Kidney (tissue), 14 donors: Measurements from ENCODE around the gene BTF3L4. TPM values are rescaled to one million over a fixed set of nuclear protein-coding genes. Genes with fewer than 3 reads are reported as not detected.
"Not testable (repeated sequence)": the region's sequence is repeated elsewhere in the genome, so short reads cannot be mapped to it uniquely, and the experiment has no call there.

ENCODE experiments used
- DNase-seq, 5 donors: peaks; one replicate each; pipeline ENCODE4 v3.0.0-alpha.2; 2013 to 2020
- FAIRE-seq: peaks from 2 replicates; lab custom pipeline; 2012; peaks lifted over from hg19 to GRCh38; lab: Jason Lieb, UNC
- H3K27ac ChIP-seq, 2 donors: one replicate each; pipeline ENCODE4 v1.7.0; 2013; ENCODE audit warnings: low read depth in 2 of 2, low read length in 2 of 2, inconsistent platforms in 1 of 2
- H3K27me3 ChIP-seq: one replicate; pipeline ENCODE4 v1.7.1; 2013; ENCODE audit warnings: low read length, inconsistent platforms; ENCODE audit not compliant: control insufficient read depth, insufficient read depth
- H3K36me3 ChIP-seq, 3 donors: one replicate each; pipeline versions ENCODE4 v1.7.0 to v1.7.1; 2013; ENCODE audit warnings: low read length in 3 of 3, control low read depth in 1 of 3, inconsistent platforms in 1 of 3; ENCODE audit not compliant: insufficient read depth in 3 of 3, control insufficient read depth in 2 of 3
- H3K4me1 ChIP-seq, 3 donors: one replicate each; pipeline versions ENCODE4 v1.7.0 to v1.7.1; 2013; ENCODE audit warnings: low read length in 3 of 3, inconsistent platforms in 1 of 3, low read depth in 1 of 3; ENCODE audit not compliant: control insufficient read depth in 2 of 3, insufficient read depth in 2 of 3
- H3K4me3 ChIP-seq, 3 donors: one replicate each; pipeline versions ENCODE4 v1.7.0 to v1.8.1; 2013; ENCODE audit warnings: low read length in 3 of 3, control low read depth in 1 of 3, inconsistent platforms in 1 of 3
- H3K9ac ChIP-seq, 3 donors: one replicate each; pipeline versions ENCODE4 v1.7.0 to v1.7.1; 2013; ENCODE audit warnings: low read length in 3 of 3, control low read depth in 1 of 3, inconsistent platforms in 1 of 3
- H3K9me3 ChIP-seq, 3 donors: one replicate each; pipeline versions ENCODE4 v1.7.0 to v1.7.1; 2013; ENCODE audit warnings: low read length in 3 of 3, control low read depth in 1 of 3, inconsistent platforms in 1 of 3; ENCODE audit not compliant: control insufficient read depth in 2 of 3, insufficient read depth in 1 of 3
- CTCF ChIP-seq: IDR thresholded peaks from 3 replicates; pipeline ENCODE4 v1.5.1; 2012; ENCODE audit warnings: mild to moderate bottlenecking, moderate library complexity, borderline replicate concordance; ENCODE audit not compliant: insufficient read depth; ENCODE audit errors: extremely low read depth
- intact Hi-C: fragments of 100-400 bp; cut with DNase I; formaldehyde crosslinking; loops from one replicate; pipeline ENCODE4 v1.11.1; 2022
- polyA plus RNA-seq: library from polyadenylated mRNA; stranded (reverse); fragments of 350-450 nt; fragmentation: Illumina TruSeq; extraction: RNeasy Lipid Tissue Mini Kit (QIAGEN cat#74804); gene quantifications from one replicate; pipeline ENCODE4 v1.2.3, GENCODE V29; 2014; ENCODE audit warnings: low read depth, low replicate concordance; ENCODE audit not compliant: insufficient read depth
- total RNA-seq: library from RNA; stranded (reverse); fragmentation: NEBNext Ultra II Directional; extraction: Animal tissue kit (Norgen Biotek cat#: 25700); gene quantifications from one replicate; pipeline ENCODE4 v1.2.1, GENCODE V29; 2021
- donor health status: control.
- donor health status: control.
- donor health status: control.
- donor health status: control.
- donor health status: control.
- donor health status: DM: yes; HTN: yes; CAD: no.
- donor health status: Normal renal cell carcinoma (clear cell type).

Gene BTF3L4
- total and polyA plus RNA-seq, 2 donors from 2014 or later: 41.5 to 45.3 TPM

- FAIRE-seq (no peak), DNase-seq (no peak)
- Histone ChIP-seq H3K36me3 (peaks cover 2 to 14% (median 6%) of the 10 kb centered on the region in 3 donors), H3K9ac (no peak overlapping the region), H3K9me3 (no peaks in the 10 kb centered on the region), H3K27me3 (no peaks in the 10 kb centered on the region), H3K27ac (no peak overlapping the region), H3K4me1 (peaks cover 4 to 13% (median 10%) of the 10 kb centered on the region in 3 donors), H3K4me3 (no peak overlapping the region)
- intact Hi-C loops: no loop called here
- no peak for TF ChIP-seq CTCF
Observed at GRCh38 chr1:52028328-52028727, 27.8 kb upstream of the BTF3L4 start.

- H3K27ac ChIP-seq, DNase-seq, H3K9me3 ChIP-seq, FAIRE-seq, intact Hi-C loops, H3K27me3 ChIP-seq, H3K4me3 ChIP-seq, H3K9ac ChIP-seq: not testable (repeated sequence)
- Histone ChIP-seq H3K36me3 (peaks cover 0 to 10% (median 4%) of the 10 kb centered on the region in 3 donors), H3K4me1 (peaks cover 4 to 13% (median 10%) of the 10 kb centered on the region in 3 donors)
Observed at GRCh38 chr1:52028839-52029238, 27.3 kb upstream of the BTF3L4 start.

GRCh38 chr1:52032124-52032784 lies 23.8 kb upstream of the BTF3L4 start:
- Histone ChIP-seq H3K9ac (peak overlapping the region; percentile 25 to 81 (median 76)), H3K27ac (no peak overlapping the region), H3K4me1 (peaks cover 4 to 13% (median 10%) of the 10 kb centered on the region in 3 donors), H3K36me3 (peaks cover 0 to 2% (median 0%) of the 10 kb centered on the region in 3 donors), H3K4me3 (peak overlapping the region; percentile 88 to 93 (median 92)), H3K9me3 (no peaks in the 10 kb centered on the region), H3K27me3 (no peaks in the 10 kb centered on the region)
- DNase-seq (peak in 1 of 5 donors; percentile 6), FAIRE-seq (no peak)
- intact Hi-C loops: no loop called here
- no peak for TF ChIP-seq CTCF

GRCh38 chr1:52032785-52033131 lies 23.3 kb upstream of the BTF3L4 start:
- H3K9ac ChIP-seq: peak overlapping the region; percentile 7 to 81 (median 76)
- peaks cover 0 to 2% (median 0%) of the 10 kb centered on the region in 3 donors for H3K36me3 ChIP-seq
- peak overlapping the region; percentile 88 to 93 (median 92) for H3K4me3 ChIP-seq
- H3K9me3 ChIP-seq: no peaks in the 10 kb centered on the region
- no peaks in the 10 kb centered on the region for H3K27me3 ChIP-seq
- no peak for TF ChIP-seq CTCF
- intact Hi-C loops: no loop called here
- DNase-seq (peak in 2 of 5 donors; percentile 45 to 83), FAIRE-seq (no peak)
- H3K27ac ChIP-seq: peak overlapping the region in 1 of 2 donors; percentile 45
- H3K4me1 ChIP-seq: peaks cover 4 to 13% (median 10%) of the 10 kb centered on the region in 3 donors
